SK-MEL-5 (cell line): ENCODE measurements around the gene COQ4. TPM values are rescaled to one million over a fixed set of nuclear protein-coding genes. Genes with fewer than 3 reads are reported as not detected.
A peak's percentile ranks its signal among the peaks of the same experiment; 100 is the strongest.
"Not testable (repeated sequence)": the region's sequence is repeated elsewhere in the genome, so short reads cannot be mapped to it uniquely, and the experiment has no call there.

ENCODE experiments used
- DNase-seq: peaks from one replicate; pipeline ENCODE4 v3.0.0-alpha.2; 2016; ENCODE audit warnings: low read depth, low spot score
- in situ Hi-C: cut with HindIII; loops from 2 replicates; pipeline ENCODE4 v1.10.0; 2016; ENCODE audit warnings: low sequenced_read_pairs, high pct_unique_total_duplicates, low pct_unique_long_range_greater_than_20kb
- total RNA-seq: library from RNA; depleted of rRNA; stranded (reverse); fragments of >200 nt; shearing (Covaris generic); gene quantifications from 2 replicates; pipeline ENCODE4 v1.2.3, GENCODE V29; 2014

COQ4 gene
- total RNA-seq, 1 experiment from 2014 or later, result 38.6 TPM

- in situ Hi-C loops, result no loop called here
Measured at GRCh38 chr9:128335161-128335560, 12.5 kb downstream of the COQ4 start.

GRCh38 chr9:128335914-128336313 lies 13.3 kb downstream of the COQ4 start:
- no peak for DNase-seq
- in situ Hi-C loops, result no loop called here

More at GRCh38 chr9:128335161-128335560, 12.5 kb downstream of the COQ4 start:
- no peak for DNase-seq

GRCh38 chr9:128337936-128338335 lies 15.3 kb downstream of the COQ4 start:
- DNase-seq, result no peak
- in situ Hi-C loops, result no loop called here

GRCh38 chr9:128338852-128339614 lies 16.4 kb downstream of the COQ4 start:
- in situ Hi-C loops, DNase-seq: not testable (repeated sequence)

GRCh38 chr9:128339761-128340690 lies 17.4 kb downstream of the COQ4 start, which contains the start of gene SLC27A4:
SLC27A4 (plus strand) TSS chr9:128340527; CDS start chr9:128343133, 2,606 bp downstream.
- in situ Hi-C loops, result no loop called here
- peak; percentile 88 for DNase-seq

- DNase-seq, result peak; percentile 9
- in situ Hi-C loops, result no loop called here
Measured at GRCh38 chr9:128340691-128341434, 18.2 kb downstream of the COQ4 start.

- in situ Hi-C loops, result no loop called here
- peak; percentile 84 for DNase-seq
Measured at GRCh38 chr9:128341435-128341849, 18.8 kb downstream of the COQ4 start.

DNA sequence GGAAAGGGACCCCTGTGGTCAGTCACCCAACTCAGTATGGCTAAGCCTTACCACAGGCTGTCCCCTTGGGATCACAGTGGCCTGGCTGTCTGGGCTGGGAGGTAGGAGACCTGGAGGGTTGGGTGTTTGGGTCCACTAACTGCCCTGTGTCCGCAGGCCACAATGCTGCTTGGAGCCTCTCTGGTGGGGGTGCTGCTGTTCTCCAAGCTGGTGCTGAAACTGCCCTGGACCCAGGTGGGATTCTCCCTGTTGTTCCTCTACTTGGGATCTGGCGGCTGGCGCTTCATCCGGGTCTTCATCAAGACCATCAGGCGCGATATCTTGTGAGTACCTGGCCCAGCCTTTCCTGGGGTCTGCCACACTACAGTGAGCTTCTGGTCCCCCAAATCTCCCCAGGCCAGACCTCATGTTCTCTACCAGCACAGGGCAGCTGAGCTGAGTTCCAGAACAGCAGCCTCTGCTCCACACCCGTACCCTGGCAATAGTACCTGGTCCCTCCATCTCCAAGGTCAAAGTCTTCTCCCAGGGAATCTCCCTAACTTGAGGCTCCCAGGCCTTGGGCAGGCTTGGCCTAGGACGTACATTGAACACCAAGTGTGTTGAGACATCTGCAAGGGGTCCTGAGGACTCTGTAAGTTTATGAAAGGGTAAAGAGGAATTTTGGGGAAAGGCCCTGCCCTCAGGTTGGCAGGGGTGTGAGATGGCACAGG lies 20.5 kb downstream of the COQ4 start:
- in situ Hi-C loops, result no loop called here

GRCh38 chr9:128343855-128344254 lies 21.2 kb downstream of the COQ4 start:
- no peak for DNase-seq
- in situ Hi-C loops, result no loop called here

More for the DNA sequence above, 20.5 kb downstream of the COQ4 start:
- no peak for DNase-seq

GRCh38 chr9:128344931-128345605 lies 22.4 kb downstream of the COQ4 start:
- no peak for DNase-seq
- in situ Hi-C loops, result no loop called here

- DNase-seq, result no peak
- in situ Hi-C loops, result no loop called here
Measured at GRCh38 chr9:128349125-128349524, 26.5 kb downstream of the COQ4 start.

DNA sequence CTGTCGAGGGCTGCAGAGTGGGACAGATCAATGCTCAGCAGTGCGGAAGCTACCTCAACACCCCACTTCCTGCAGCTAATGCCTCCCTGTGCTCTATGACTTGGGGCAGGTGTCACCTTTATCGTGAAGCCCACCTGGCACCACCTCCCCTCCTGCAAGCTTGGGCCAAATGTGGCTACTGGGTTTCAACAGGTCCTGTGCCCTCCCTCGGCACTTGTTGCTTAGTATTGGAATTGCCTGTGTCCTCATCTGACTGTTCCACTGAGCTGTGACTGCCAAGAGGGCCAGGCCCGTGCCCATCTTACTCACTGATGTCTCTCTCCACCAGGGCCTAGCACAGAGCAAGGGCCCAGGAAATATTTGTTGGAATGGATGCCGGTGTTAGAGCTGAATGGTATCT lies 27.1 kb downstream of the COQ4 start:
- in situ Hi-C loops, result no loop called here
- no peak for DNase-seq

DNA sequence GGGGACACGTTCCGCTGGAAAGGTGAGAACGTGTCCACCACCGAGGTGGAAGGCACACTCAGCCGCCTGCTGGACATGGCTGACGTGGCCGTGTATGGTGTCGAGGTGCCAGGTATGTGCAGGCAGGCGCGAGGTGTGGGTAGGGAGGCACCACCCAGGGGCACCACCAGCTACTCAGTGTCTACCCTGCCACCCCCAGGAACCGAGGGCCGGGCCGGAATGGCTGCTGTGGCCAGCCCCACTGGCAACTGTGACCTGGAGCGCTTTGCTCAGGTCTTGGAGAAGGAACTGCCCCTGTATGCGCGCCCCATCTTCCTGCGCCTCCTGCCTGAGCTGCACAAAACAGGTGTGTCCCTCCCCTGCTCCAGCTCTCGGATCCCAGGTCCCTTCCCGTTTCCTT lies 32.8 kb downstream of the COQ4 start:
- in situ Hi-C loops, result no loop called here
- no peak for DNase-seq

DNA sequence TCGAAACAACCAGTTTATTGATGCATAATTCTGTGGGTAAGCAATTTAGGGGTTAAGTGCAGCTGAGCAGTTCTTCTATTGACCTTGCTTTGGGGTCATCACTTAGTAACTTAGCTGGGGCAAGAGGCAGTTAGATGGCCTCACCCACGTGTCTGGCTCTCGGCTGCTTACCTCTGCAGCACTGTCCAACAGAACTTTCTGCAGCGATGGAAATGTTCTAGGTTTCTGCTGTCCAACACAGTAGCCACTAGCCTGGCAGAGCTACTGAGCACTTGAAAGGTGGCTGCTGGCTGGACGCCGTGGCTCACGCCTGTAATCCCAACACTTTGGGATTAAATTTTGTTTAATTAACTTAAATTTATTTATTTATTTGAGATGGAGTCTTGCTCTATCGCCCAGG lies 35.5 kb downstream of the COQ4 start:
- in situ Hi-C loops, result no loop called here
- DNase-seq, result no peak

GRCh38 chr9:128358861-128359260 lies 36.2 kb downstream of the COQ4 start:
- in situ Hi-C loops, result no loop called here
- DNase-seq, result no peak

- no peak for DNase-seq
- in situ Hi-C loops, result no loop called here
Measured at GRCh38 chr9:128360826-128361225, 38.2 kb downstream of the COQ4 start.
